Left lung (tissue), 10 donors: ENCODE data around the gene PPP6R1. TPM values are rescaled to one million over a fixed set of nuclear protein-coding genes. Genes with fewer than 3 reads are reported as not detected.

Source experiments
- ATAC-seq: fragments of 200-7000 bp; cut with Tn5 transposase; one replicate; pipeline ENCODE4 v1.9.1; 2020; ENCODE audit warnings: moderate library complexity
- DNase-seq, 4 donors: peaks; one replicate each; pipeline ENCODE4 v3.0.0-alpha.2; 2013 to 2020
- H3K27ac ChIP-seq, 2 donors: fragments of 200-600 bp; sonication (generic) in 1 of 2; one replicate each; pipeline versions ENCODE4 v1.5.0 to v1.8.0; 2020 to 2021
- H3K27me3 ChIP-seq, 2 donors: fragments of 200-600 bp; sonication (generic) in 1 of 2; one replicate each; pipeline versions ENCODE4 v1.5.0 to v1.8.0; 2020 to 2021
- H3K36me3 ChIP-seq, 2 donors: fragments of 200-600 bp; sonication (generic) in 1 of 2; one replicate each; pipeline versions ENCODE4 v1.5.0 to v1.8.0; 2020 to 2021
- H3K4me1 ChIP-seq, 2 donors: fragments of 200-600 bp; one replicate each; pipeline ENCODE4 v1.8.0; 2021
- H3K4me3 ChIP-seq, 2 donors: fragments of 200-600 bp; sonication (generic) in 1 of 2; one replicate each; pipeline versions ENCODE4 v1.5.0 to v1.8.0; 2020 to 2021; ENCODE audit warnings: mild to moderate bottlenecking in 1 of 2
- H3K9me3 ChIP-seq, 2 donors: fragments of 200-600 bp; sonication (generic) in 1 of 2; one replicate each; pipeline versions ENCODE4 v1.5.0 to v1.8.0; 2020 to 2021
- intact Hi-C, 2 donors: fragments of 100-400 bp; cut with DNase I; formaldehyde crosslinking; loops; one replicate each; pipeline versions ENCODE4 v1.11.2 to v1.14.2; 2022
- microRNA-seq, 2 donors: library from miRNA; unstranded; fragments of <30 nt; microRNA quantifications; one replicate each; pipeline ENCODE4, GENCODE V29; 2019
- polyA plus RNA-seq, 6 donors: library from polyadenylated mRNA; unstranded; fragments of 120-200 nt; gene quantifications; one replicate each; pipeline ENCODE4 v1.2.1, GENCODE V29; 2013; ENCODE audit not compliant: insufficient read length in 6 of 6
- total RNA-seq, 2 donors: library from RNA; stranded (reverse); fragmentation: NEBNext Ultra II Directional; extraction: Animal tissue kit (Norgen Biotek cat#: 25700); gene quantifications; one replicate each; pipeline ENCODE4 v1.2.1, GENCODE V29; 2021
- TF ChIP-seq, protein P1 (sequence below), 2 donors: fragments of 200-600 bp; sonication (generic) in 1 of 2; IDR thresholded peaks; one replicate each; pipeline versions ENCODE4 v1.5.0 to v1.8.0; 2021; ENCODE audit warnings: antibody characterized with exemption in 2 of 2
- donor health status: DM: no; HTN: yes; CAD: no.
- donor health status: DM: no; HTN: no; CAD: no.

Gene PPP6R1
- total and polyA plus RNA-seq, 8 donors, result 33.4 to 81.8 (median 41.8) TPM

DNA sequence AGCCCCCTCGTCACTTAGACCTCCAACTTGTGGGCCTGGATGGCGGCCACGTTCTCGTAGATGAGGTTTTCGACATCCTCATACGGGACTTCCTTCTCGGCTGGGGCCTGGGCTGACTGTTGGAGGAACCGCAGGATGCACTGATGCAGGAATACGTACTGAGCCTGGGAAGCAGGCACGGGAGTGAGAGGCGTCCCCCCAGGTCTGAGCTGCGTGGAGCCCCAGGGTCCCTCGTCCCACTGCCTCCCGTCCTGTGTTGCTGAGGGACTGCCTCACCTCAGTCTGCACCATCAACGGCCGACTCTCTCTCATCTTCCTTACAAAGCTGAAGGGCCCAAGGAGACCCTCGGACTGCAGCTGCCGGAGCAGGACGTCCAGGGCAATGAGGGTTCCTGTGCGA, 77.1 kb downstream of the PPP6R1 start:
- no peak for ATAC-seq
- Histone ChIP-seq H3K27ac (no peak overlapping the region), H3K27me3 (peaks cover 46 to 99% of the 10 kb centered on the region in 2 donors), H3K9me3 (no peaks in the 10 kb centered on the region), H3K36me3 (no peaks in the 10 kb centered on the region), H3K4me1 (peaks cover 4 to 14% of the 10 kb centered on the region in 2 donors), H3K4me3 (no peak overlapping the region)
- TF ChIP-seq, protein P1, sequence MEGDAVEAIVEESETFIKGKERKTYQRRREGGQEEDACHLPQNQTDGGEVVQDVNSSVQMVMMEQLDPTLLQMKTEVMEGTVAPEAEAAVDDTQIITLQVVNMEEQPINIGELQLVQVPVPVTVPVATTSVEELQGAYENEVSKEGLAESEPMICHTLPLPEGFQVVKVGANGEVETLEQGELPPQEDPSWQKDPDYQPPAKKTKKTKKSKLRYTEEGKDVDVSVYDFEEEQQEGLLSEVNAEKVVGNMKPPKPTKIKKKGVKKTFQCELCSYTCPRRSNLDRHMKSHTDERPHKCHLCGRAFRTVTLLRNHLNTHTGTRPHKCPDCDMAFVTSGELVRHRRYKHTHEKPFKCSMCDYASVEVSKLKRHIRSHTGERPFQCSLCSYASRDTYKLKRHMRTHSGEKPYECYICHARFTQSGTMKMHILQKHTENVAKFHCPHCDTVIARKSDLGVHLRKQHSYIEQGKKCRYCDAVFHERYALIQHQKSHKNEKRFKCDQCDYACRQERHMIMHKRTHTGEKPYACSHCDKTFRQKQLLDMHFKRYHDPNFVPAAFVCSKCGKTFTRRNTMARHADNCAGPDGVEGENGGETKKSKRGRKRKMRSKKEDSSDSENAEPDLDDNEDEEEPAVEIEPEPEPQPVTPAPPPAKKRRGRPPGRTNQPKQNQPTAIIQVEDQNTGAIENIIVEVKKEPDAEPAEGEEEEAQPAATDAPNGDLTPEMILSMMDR (IDR thresholded peaks at IDR 0.05), result no peak
- no peak for DNase-seq
- intact Hi-C loops, result no loop called here

Small RNAs within 50 kb of the gene (microRNA-seq; reads per million reads assigned to microRNA genes)
- gene MIR6802 (0.82 to 0.84 reads per million in 2 donors), gene MIR6803 (2.6 to 3.7 reads per million in 2 donors), gene MIR6804 (0.96 to 1.0 reads per million in 2 donors)

Other genes starting within 250 kb of the PPP6R1 start
- gene GP6, start 220.8 kb downstream of the PPP6R1 start, total RNA-seq, result 1 to 10 TPM in 1 of 2 donors, under 1 TPM in 1; 0.52 to 1.0 TPM
- gene GP6, start 220.8 kb downstream of the PPP6R1 start, polyA plus RNA-seq, result 1 to 10 TPM in 2 of 6 donors, under 1 TPM in 4; 0.84 to 1.2 (median 0.91) TPM
- 10 to 100 TPM; 24.2 to 38.0 TPM for gene RDH13, start 195.9 kb downstream of the PPP6R1 start, total RNA-seq
- gene RDH13, start 195.9 kb downstream of the PPP6R1 start, polyA plus RNA-seq, result 10 to 100 TPM in 5 of 6 donors, 1 to 10 TPM in 1; 7.3 to 17.5 (median 12.1) TPM
- gene EPS8L1, start 183.1 kb downstream of the PPP6R1 start, total RNA-seq, result 10 to 100 TPM; 21.2 to 37.5 TPM
- gene EPS8L1, start 183.1 kb downstream of the PPP6R1 start, polyA plus RNA-seq, result 10 to 100 TPM in 3 of 6 donors, 1 to 10 TPM in 3; 5.3 to 16.3 (median 10.5) TPM
- 100 to 1,000 TPM in 1 of 2 donors, 10 to 100 TPM in 1; 93.2 to 113 TPM for gene PPP1R12C, start 141.4 kb downstream of the PPP6R1 start, total RNA-seq
- 10 to 100 TPM; 50.2 to 82.4 (median 64.6) TPM for gene PPP1R12C, start 141.4 kb downstream of the PPP6R1 start, polyA plus RNA-seq
- gene TNNT1, start 109.8 kb downstream of the PPP6R1 start, total RNA-seq, result 1 to 10 TPM in 1 of 2 donors, not detected in 1; 1.6 TPM
- 1 to 10 TPM; 1.1 to 4.3 (median 1.6) TPM for gene TNNT1, start 109.8 kb downstream of the PPP6R1 start, polyA plus RNA-seq
- 1 to 10 TPM; 1.2 to 1.6 TPM for gene TNNI3, start 101.3 kb downstream of the PPP6R1 start, total RNA-seq
- 1 to 10 TPM in 1 of 6 donors, under 1 TPM in 4, not detected in 1; 0.75 to 1.6 (median 0.84) TPM for gene TNNI3, start 101.3 kb downstream of the PPP6R1 start, polyA plus RNA-seq
- 10 to 100 TPM in 1 of 2 donors, under 1 TPM in 1; 0.76 to 11.0 TPM for gene DNAAF3, start 92.4 kb downstream of the PPP6R1 start, total RNA-seq
- 1 to 10 TPM; 1.7 to 6.9 (median 5.4) TPM for gene DNAAF3, start 92.4 kb downstream of the PPP6R1 start, polyA plus RNA-seq
- gene SYT5, start 78.7 kb downstream of the PPP6R1 start, total RNA-seq, result not detected
- gene SYT5, start 78.7 kb downstream of the PPP6R1 start, polyA plus RNA-seq, result 1 to 10 TPM in 3 of 6 donors, under 1 TPM in 3; 0.61 to 1.5 (median 0.94) TPM
- gene PTPRH, start 49.5 kb downstream of the PPP6R1 start, total RNA-seq, result under 1 TPM; 0.20 to 0.63 TPM
- gene PTPRH, start 49.5 kb downstream of the PPP6R1 start, polyA plus RNA-seq, result under 1 TPM; 0.10 to 0.32 (median 0.20) TPM
- gene TMEM86B, start 30.3 kb downstream of the PPP6R1 start, total RNA-seq, result 1 to 10 TPM; 1.9 to 2.7 TPM
- gene TMEM86B, start 30.3 kb downstream of the PPP6R1 start, polyA plus RNA-seq, result 1 to 10 TPM; 2.3 to 4.4 (median 2.7) TPM
- gene HSPBP1, start 21.1 kb upstream of the PPP6R1 start, total RNA-seq, result 10 to 100 TPM; 23.8 to 31.0 TPM
- gene HSPBP1, start 21.1 kb upstream of the PPP6R1 start, polyA plus RNA-seq, result 10 to 100 TPM; 23.7 to 38.4 (median 30.5) TPM
- gene BRSK1, start 25.0 kb upstream of the PPP6R1 start, total RNA-seq, result 1 to 10 TPM; 2.2 to 3.3 TPM
- 10 to 100 TPM; 11.7 to 18.1 (median 14.9) TPM for gene BRSK1, start 25.0 kb upstream of the PPP6R1 start, polyA plus RNA-seq
- 10 to 100 TPM; 13.3 to 29.5 TPM for gene TMEM150B, start 66.3 kb upstream of the PPP6R1 start, total RNA-seq
- gene TMEM150B, start 66.3 kb upstream of the PPP6R1 start, polyA plus RNA-seq, result 1 to 10 TPM in 1 of 6 donors, under 1 TPM in 5; 0.49 to 1.2 (median 0.82) TPM
- gene KMT5C, start 80.9 kb upstream of the PPP6R1 start, total RNA-seq, result 10 to 100 TPM; 12.9 to 15.5 TPM
- 10 to 100 TPM; 20.8 to 27.6 (median 22.4) TPM for gene KMT5C, start 80.9 kb upstream of the PPP6R1 start, polyA plus RNA-seq
- gene COX6B2, start 95.7 kb upstream of the PPP6R1 start, total RNA-seq, result under 1 TPM in 1 of 2 donors, not detected in 1; 0.24 TPM
- under 1 TPM; 0.20 to 0.75 (median 0.59) TPM for gene COX6B2, start 95.7 kb upstream of the PPP6R1 start, polyA plus RNA-seq
- gene GARIN5B, start 104.2 kb upstream of the PPP6R1 start, total RNA-seq, result not detected
- under 1 TPM in 2 of 6 donors, not detected in 4; 0.04 to 0.06 TPM for gene GARIN5B, start 104.2 kb upstream of the PPP6R1 start, polyA plus RNA-seq
- under 1 TPM; 0.10 to 0.44 TPM for gene IL11, start 111.4 kb upstream of the PPP6R1 start, total RNA-seq
- under 1 TPM; 0.16 to 0.90 (median 0.43) TPM for gene IL11, start 111.4 kb upstream of the PPP6R1 start, polyA plus RNA-seq
- gene TMEM190, start 117.8 kb upstream of the PPP6R1 start, total RNA-seq, result 1 to 10 TPM in 1 of 2 donors, not detected in 1; 9.3 TPM
- 10 to 100 TPM in 1 of 6 donors, 1 to 10 TPM in 5; 1.2 to 15.6 (median 4.5) TPM for gene TMEM190, start 117.8 kb upstream of the PPP6R1 start, polyA plus RNA-seq
- 10 to 100 TPM; 25.3 to 33.9 TPM for gene TMEM238, start 125.3 kb upstream of the PPP6R1 start, total RNA-seq
- 1 to 10 TPM in 2 of 6 donors, under 1 TPM in 4; 0.48 to 1.9 (median 0.67) TPM for gene TMEM238, start 125.3 kb upstream of the PPP6R1 start, polyA plus RNA-seq
- gene RPL28, start 126.9 kb upstream of the PPP6R1 start, total RNA-seq, result 1,000 to 10,000 TPM; 1,601 to 1,774 TPM
- 1,000 to 10,000 TPM; 1,216 to 1,673 (median 1,335) TPM for gene RPL28, start 126.9 kb upstream of the PPP6R1 start, polyA plus RNA-seq
- 10 to 100 TPM; 26.5 to 39.1 TPM for gene UBE2S, start 148.8 kb upstream of the PPP6R1 start, total RNA-seq
- 10 to 100 TPM; 27.4 to 71.2 (median 35.7) TPM for gene UBE2S, start 148.8 kb upstream of the PPP6R1 start, polyA plus RNA-seq
- not detected for gene SHISA7, start 184.3 kb upstream of the PPP6R1 start, total RNA-seq
- under 1 TPM; 0.11 to 0.23 (median 0.20) TPM for gene SHISA7, start 184.3 kb upstream of the PPP6R1 start, polyA plus RNA-seq
- 10 to 100 TPM; 36.2 to 49.4 TPM for gene ISOC2, start 202.6 kb upstream of the PPP6R1 start, total RNA-seq
- gene ISOC2, start 202.6 kb upstream of the PPP6R1 start, polyA plus RNA-seq, result 10 to 100 TPM; 23.8 to 38.3 (median 29.6) TPM
- not detected for gene C19orf85, start 205.7 kb upstream of the PPP6R1 start, total RNA-seq
- not detected for gene C19orf85, start 205.7 kb upstream of the PPP6R1 start, polyA plus RNA-seq
- 1 to 10 TPM; 8.7 to 9.5 TPM for gene ZNF628, start 217.6 kb upstream of the PPP6R1 start, total RNA-seq
- 1 to 10 TPM; 1.6 to 5.4 (median 2.8) TPM for gene ZNF628, start 217.6 kb upstream of the PPP6R1 start, polyA plus RNA-seq
- 10 to 100 TPM; 22.9 to 37.2 TPM for gene NAT14, start 226.2 kb upstream of the PPP6R1 start, total RNA-seq
- 10 to 100 TPM; 34.7 to 46.6 (median 41.3) TPM for gene NAT14, start 226.2 kb upstream of the PPP6R1 start, polyA plus RNA-seq
- gene SSC5D, start 229.4 kb upstream of the PPP6R1 start, total RNA-seq, result 10 to 100 TPM in 1 of 2 donors, 1 to 10 TPM in 1; 5.3 to 45.9 TPM
- 10 to 100 TPM in 1 of 6 donors, 1 to 10 TPM in 5; 4.1 to 12.7 (median 8.0) TPM for gene SSC5D, start 229.4 kb upstream of the PPP6R1 start, polyA plus RNA-seq